HG02798 (cell line): Measurements from ENCODE around the gene MXRA7.
A peak's percentile ranks its signal among the peaks of the same experiment; 100 is the strongest.
"Not testable (repeated sequence)": the region's sequence is repeated elsewhere in the genome, so short reads cannot be mapped to it uniquely, and the experiment has no call there.

ENCODE experiments used
- ATAC-seq: cut with Tn5 transposase; IDR thresholded peaks from one replicate; pipeline ENCODE4 v1.9.1; 2021; ENCODE audit warnings: mild to moderate bottlenecking; ENCODE audit not compliant: unreplicated experiment, poor library complexity

The MXRA7 gene

DNA sequence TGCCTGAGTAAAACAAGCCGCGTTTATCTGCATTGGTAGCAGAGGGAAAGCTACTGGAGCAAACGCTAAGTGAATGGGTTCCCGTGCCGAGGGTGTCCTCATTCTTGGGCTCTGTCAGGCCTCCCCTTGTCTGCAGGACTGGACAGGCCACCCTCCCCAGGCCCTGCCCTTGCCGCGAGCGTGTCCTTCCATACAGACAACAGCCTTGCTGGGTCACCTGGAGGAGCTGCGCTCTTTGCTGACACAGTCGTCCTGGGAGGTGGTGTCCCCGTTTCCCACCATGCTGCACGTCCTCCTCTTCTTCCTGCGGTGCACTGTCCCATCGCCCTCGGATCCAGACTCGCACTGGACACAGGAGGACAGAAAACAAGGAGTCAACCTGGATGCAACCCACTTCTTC is 7.8 kb upstream of the MXRA7 start:
- no peak for ATAC-seq

GRCh38 chr17:76716839-76717215 is 6.1 kb upstream of the MXRA7 start:
- ATAC-seq, result no peak

DNA sequence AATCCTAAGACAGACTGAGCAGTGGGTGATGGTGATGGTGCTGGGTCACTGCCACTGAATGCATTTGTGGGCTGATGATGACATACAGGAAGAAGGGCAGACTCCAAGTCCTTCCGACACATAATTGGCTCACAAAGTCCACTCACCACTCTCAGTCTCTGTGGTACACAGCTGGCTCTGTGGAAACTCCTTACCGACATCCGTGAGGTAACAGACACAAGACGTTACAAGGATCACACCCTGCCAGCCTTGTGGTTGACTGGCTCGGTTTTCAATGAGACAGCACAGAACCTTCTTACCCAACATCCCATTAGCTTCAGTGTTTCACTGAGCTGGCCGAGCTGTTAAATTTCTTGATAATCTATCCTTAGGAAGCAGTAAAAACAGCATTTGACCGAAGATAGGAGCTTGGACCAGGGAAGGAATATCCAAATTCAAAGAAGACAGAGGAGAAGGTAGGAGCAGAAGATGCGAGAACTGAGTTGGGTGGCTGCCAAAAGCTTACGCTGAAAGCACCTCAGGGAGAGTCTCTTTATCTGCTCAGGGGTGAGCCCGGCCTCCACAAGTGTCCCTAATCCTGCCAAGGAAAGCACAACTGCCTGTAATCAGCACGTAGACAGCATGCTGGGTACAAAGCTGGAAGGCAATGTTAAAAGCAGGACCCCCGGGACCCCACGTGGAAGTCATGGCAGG is 5.5 kb upstream of the MXRA7 start:
- no peak for ATAC-seq

DNA sequence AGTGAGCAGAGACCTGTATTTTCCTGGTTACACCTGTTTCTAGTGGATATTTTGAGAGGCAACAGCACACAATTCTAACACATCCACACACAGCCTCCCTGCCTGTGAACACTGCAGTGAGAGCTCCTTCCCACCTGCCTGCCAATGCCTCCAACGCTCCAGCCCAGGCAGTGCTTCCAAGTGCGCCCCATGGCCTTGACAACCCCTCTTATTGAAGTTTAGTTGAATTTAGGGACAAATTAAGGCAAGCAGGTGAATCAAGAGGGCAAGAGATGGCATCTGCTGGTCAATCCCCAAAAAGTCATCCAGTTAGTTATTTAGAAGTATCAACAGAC is 4.7 kb upstream of the MXRA7 start:
- no peak for ATAC-seq

DNA sequence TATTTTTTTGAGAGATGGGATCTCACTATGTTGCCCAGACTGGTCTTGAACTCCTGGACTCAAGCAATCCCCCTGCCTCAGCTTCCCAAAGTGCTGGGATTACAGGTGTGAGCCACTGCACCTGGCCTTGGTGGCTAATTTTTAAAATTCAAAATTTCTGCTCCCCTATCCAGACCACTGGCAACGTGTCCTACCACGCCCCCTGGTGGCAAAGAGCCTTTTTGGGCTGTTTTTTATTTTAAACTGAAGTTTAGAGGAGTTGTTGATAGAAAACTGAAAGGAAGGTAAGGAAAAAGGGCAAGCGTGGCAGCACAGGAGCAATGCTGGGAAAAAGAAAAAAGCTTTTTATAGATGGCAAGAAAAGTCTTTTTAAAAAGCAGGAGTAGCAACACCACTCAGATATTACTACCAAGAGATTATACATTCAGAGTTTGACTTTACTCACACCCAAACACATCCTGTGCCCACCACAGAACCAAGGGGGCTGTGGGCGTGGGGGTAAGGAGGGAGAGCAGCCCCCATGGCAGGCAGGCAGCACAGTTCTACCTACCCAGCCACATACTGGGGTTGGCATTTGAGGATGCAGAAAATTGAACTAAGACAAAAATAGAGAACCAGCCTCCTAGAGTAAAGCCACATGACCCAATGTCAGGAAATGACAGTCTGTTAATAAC is 4.2 kb upstream of the MXRA7 start:
- ATAC-seq, result no peak

DNA sequence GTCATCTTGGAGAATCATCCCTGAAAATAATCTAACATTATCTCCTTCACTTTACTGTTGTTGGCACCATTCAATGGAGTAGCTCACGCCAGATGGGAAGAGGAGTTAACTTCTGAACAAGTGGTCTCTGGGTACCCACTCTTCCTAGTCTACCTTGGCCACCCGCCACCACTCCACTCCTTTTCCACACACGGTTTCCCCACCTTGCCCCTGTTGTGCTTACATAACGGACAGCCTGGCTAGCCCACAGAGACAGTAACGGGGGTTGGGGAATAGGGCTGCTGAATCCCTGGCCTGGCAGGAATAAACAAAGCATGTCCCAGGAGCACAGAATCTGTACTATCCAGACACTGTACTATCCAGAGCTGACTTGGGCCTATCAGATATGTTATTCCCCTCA is 3.6 kb upstream of the MXRA7 start:
- no peak for ATAC-seq

GRCh38 chr17:76713765-76714164 is 3.0 kb upstream of the MXRA7 start:
- no peak for ATAC-seq

DNA sequence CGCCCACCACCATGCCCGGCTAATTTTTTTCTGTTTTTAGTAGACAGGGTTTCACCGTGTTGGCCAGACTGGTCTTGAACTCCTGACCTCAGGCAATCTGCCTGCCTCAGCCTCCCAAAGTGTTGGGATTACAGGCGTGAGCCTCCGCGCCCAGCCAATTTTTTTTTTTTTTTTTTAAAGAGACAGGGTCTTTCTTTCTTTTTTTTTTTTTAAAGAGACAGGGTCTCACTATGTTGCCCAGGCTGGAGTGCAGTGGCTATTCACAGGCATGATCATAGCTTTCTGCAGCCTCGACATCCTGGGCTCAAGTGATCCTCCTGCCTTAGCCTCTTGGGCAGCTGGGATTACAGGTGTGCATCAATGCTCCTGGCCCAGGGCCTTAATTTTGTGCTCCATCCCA is 1.6 kb upstream of the MXRA7 start:
- ATAC-seq, result not testable (repeated sequence)

GRCh38 chr17:76709951-76710862 is 558 bp downstream of the MXRA7 start:
- peak; percentile 25 for ATAC-seq

DNA sequence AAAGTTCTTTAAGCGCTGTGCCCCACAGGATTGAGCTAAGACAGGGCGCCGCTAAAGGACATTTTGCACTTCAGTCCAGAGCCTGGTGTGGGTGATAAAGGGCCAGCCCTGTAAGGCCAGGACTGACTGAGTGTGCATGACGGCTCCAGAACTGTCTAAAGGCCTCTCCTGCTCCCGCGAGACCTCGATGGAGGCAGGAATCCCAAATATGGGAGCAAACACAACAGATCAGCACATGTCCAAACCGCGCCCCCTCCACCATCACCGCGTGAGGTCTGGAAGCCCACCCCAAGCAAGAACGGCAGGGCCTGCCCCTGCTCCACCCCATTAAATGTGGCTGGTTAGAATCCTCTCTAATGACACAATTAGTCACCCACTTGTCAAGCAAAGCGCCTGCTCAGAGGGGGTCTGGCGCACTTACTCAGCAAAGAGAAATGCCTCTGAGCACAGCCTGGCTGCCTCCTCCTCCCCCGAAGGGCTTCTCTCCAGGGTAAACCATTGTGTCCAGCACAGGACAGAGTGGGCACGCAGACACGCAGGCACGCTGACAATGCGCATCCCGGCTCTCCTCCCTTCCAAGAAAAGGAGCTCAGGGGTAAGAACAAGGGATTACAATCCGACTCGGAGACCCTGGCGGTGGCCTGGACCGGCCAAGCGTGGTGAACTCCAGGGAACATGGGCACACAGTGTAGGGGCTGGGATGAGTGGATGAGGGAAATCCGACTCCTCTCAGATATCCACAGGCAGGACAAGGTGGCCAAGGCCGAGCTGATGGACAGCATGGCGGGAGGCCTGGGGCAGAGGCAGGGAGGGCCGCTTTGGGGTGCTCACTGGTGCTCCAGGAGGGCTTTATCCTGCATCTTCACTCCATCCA is 1.5 kb downstream of the MXRA7 start:
- no peak for ATAC-seq

GRCh38 chr17:76707985-76708807 is 2.6 kb downstream of the MXRA7 start:
- ATAC-seq, result no peak

- ATAC-seq, result no peak
These were observed 3.9 kb downstream of the MXRA7 start for GRCh38 chr17:76706817-76707216.

- ATAC-seq, result no peak
These were observed 6.0 kb downstream of the MXRA7 start for GRCh38 chr17:76704805-76705204.

DNA sequence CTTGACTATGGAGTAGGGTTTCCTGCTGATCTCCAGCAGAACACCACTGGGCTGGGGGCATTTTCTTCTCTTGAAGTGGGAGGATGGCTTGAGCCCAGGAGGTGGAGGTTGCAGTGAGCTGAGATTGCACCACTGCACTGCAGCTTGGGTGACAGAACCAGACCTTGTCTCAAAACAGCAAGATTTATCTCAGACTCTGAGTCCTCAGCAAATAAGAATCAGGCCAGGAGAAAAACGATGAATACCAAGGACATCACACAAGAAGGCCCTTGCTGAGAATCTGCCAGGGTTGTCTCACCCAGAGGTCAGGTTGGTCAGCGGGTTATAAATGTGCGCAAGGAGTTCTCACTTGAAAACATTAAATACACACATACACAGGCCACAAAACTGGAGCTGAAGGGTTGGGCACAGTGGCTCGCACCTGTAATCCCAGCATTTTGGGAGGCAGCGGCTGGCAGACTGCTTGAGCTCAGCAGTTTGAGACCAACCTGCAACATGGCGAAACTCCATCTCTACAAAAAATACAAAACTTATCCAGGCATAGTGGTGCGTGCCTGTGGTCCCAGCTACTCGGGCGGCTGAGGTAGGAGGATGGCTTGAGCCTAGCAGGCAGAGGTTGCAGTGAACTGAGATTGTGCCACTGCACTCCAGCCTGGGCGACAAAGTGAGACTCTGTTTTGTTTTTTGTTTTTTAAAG is 7.7 kb downstream of the MXRA7 start:
- no peak for ATAC-seq

GRCh38 chr17:76702076-76702475 is 8.7 kb downstream of the MXRA7 start:
- ATAC-seq, result no peak

- no peak for ATAC-seq
These were observed 9.2 kb downstream of the MXRA7 start for GRCh38 chr17:76701471-76701967.

GRCh38 chr17:76700617-76701470 is 9.9 kb downstream of the MXRA7 start:
- no peak for ATAC-seq

GRCh38 chr17:76700270-76700616 is 10.5 kb downstream of the MXRA7 start:
- ATAC-seq, result no peak
